MM.1S (cell line): ENCODE data around the gene ALX1.

Source experiments
- DNase-seq: peaks from one replicate; pipeline ENCODE4 v3.0.0-alpha.2; 2015
- H2AFZ ChIP-seq: fragments of 300-600 bp; sonication (generic); 2 replicates; pipeline ENCODE4 v1.6.0; 2016; ENCODE audit warnings: antibody characterized with exemption, low read length
- H3F3A ChIP-seq: fragments of 300-600 bp; sonication (generic); 2 replicates; pipeline ENCODE4 v1.6.1; 2016; ENCODE audit warnings: mild to moderate bottlenecking, antibody characterized with exemption, low read length, moderate library complexity, mixed read lengths; ENCODE audit not compliant: insufficient read depth
- H3K27ac ChIP-seq: fragments of 300-600 bp; sonication (generic); 2 replicates; pipeline ENCODE4 v1.5.1; 2016; ENCODE audit warnings: mild to moderate bottlenecking, low read length
- H3K27me3 ChIP-seq: fragments of 300-600 bp; sonication (generic); replicated peaks from 2 replicates; pipeline ENCODE4 v1.6.0; 2016; ENCODE audit warnings: low read length; ENCODE audit not compliant: insufficient read depth
- H3K36me3 ChIP-seq: fragments of 300-600 bp; sonication (generic); replicated peaks from 2 replicates; pipeline ENCODE4 v1.6.1; 2016; ENCODE audit warnings: mild to moderate bottlenecking, low read length, mixed read lengths; ENCODE audit not compliant: insufficient read depth
- H3K4me1 ChIP-seq: fragments of 300-600 bp; sonication (generic); 2 replicates; pipeline ENCODE4 v1.6.1; 2016; ENCODE audit warnings: low read length, mixed read lengths
- H3K4me2 ChIP-seq: fragments of 300-600 bp; sonication (generic); 2 replicates; pipeline ENCODE4 v1.6.0; 2016; ENCODE audit warnings: low read depth, low read length
- H3K4me3 ChIP-seq: fragments of 300-600 bp; sonication (generic); 2 replicates; pipeline ENCODE4 v1.5.1; 2016; ENCODE audit warnings: low read length, mixed read lengths
- H3K79me2 ChIP-seq: fragments of 300-600 bp; sonication (generic); 2 replicates; pipeline ENCODE4 v1.6.1; 2016; ENCODE audit warnings: mixed run types, low read length, mixed read lengths
- H3K9ac ChIP-seq: fragments of 300-600 bp; sonication (generic); 2 replicates; pipeline ENCODE4 v1.6.1; 2016; ENCODE audit warnings: low read length, mixed read lengths
- H3K9me2 ChIP-seq: fragments of 300-600 bp; sonication (generic); replicated peaks from 2 replicates; pipeline ENCODE4 v1.6.1; 2016; ENCODE audit warnings: mild to moderate bottlenecking, low read length, mixed read lengths; ENCODE audit not compliant: insufficient read depth
- H3K9me3 ChIP-seq: fragments of 300-600 bp; sonication (generic); replicated peaks from 2 replicates; pipeline ENCODE4 v1.6.1; 2016; ENCODE audit warnings: mild to moderate bottlenecking, low read length, mixed read lengths; ENCODE audit not compliant: insufficient read depth
- H4K20me1 ChIP-seq: fragments of 300-600 bp; sonication (generic); 2 replicates; pipeline ENCODE4 v1.6.1; 2016; ENCODE audit warnings: mild to moderate bottlenecking, low read length, moderate library complexity, mixed read lengths; ENCODE audit not compliant: insufficient read depth
- EZH2 ChIP-seq: fragments of 300-600 bp; sonication (generic); optimal IDR thresholded peaks from 2 replicates; pipeline ENCODE3; 2017; ENCODE audit warnings: low read depth, mild to moderate bottlenecking, antibody characterized with exemption, low read length, mixed read lengths
- EZH2phosphoT487 ChIP-seq: fragments of 300-600 bp; sonication (generic); IDR thresholded peaks from 2 replicates; pipeline ENCODE4 v1.6.1; 2018; ENCODE audit warnings: antibody characterized with exemption, low read length
- TF ChIP-seq, protein P1 (sequence below): fragments of 300-600 bp; sonication (generic); IDR thresholded peaks from 2 replicates; pipeline ENCODE4 v1.5.1; 2016; ENCODE audit warnings: antibody characterized with exemption, low read length, mixed read lengths

Gene ALX1

DNA sequence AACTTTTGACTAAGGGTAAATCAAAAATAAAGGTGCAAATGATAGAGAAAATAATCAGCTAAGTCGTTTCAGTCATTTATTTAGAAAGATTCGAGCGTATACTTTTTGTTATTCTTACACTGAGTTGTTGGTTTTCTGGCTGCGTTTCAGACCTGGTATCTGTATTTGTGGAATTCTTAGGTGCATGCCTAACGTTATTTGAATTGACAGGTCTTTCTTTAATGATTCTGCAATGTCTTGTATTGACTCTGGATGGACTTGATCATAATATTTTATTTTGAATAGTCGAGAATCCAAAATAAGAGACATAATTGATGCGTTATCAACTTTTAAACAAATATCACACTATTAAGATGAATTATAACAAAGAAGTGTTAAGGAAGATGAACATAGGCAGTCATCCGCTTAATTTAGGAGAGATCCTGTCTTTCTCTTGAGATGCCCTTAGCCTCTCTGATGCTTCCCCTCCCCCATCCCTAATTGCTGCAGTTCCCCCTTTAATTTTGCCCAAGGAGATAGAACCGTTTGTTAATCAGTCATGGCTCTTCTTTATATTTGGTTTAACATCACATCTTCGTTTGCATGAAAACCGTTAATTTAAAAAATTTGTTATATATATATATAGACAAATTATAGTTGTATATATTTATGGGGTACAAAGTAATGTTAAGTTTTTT, 1.8 kb downstream of the ALX1 start:
- Histone ChIP-seq H3K9me3 (no peaks in the 10 kb centered on the region), H3K4me2 (no peak overlapping the region), H3K36me3 (no peaks in the 10 kb centered on the region), H3K9me2 (no peaks in the 10 kb centered on the region), H3K9ac (no peak overlapping the region), H3F3A (no peaks in the 10 kb centered on the region), H3K79me2 (no peaks in the 10 kb centered on the region), H3K4me3 (no peak overlapping the region), H4K20me1 (no peaks in the 10 kb centered on the region), H3K4me1 (no peaks in the 10 kb centered on the region), H3K27ac (no peak overlapping the region), H2AFZ (no peak overlapping the region), H3K27me3 (no peaks in the 10 kb centered on the region; the same call in 1 of the 2 replicates)
- TF ChIP-seq, protein P1, sequence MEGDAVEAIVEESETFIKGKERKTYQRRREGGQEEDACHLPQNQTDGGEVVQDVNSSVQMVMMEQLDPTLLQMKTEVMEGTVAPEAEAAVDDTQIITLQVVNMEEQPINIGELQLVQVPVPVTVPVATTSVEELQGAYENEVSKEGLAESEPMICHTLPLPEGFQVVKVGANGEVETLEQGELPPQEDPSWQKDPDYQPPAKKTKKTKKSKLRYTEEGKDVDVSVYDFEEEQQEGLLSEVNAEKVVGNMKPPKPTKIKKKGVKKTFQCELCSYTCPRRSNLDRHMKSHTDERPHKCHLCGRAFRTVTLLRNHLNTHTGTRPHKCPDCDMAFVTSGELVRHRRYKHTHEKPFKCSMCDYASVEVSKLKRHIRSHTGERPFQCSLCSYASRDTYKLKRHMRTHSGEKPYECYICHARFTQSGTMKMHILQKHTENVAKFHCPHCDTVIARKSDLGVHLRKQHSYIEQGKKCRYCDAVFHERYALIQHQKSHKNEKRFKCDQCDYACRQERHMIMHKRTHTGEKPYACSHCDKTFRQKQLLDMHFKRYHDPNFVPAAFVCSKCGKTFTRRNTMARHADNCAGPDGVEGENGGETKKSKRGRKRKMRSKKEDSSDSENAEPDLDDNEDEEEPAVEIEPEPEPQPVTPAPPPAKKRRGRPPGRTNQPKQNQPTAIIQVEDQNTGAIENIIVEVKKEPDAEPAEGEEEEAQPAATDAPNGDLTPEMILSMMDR: no peak
- no peak for TF ChIP-seq EZH2phosphoT487
- DNase-seq: no peak

DNA sequence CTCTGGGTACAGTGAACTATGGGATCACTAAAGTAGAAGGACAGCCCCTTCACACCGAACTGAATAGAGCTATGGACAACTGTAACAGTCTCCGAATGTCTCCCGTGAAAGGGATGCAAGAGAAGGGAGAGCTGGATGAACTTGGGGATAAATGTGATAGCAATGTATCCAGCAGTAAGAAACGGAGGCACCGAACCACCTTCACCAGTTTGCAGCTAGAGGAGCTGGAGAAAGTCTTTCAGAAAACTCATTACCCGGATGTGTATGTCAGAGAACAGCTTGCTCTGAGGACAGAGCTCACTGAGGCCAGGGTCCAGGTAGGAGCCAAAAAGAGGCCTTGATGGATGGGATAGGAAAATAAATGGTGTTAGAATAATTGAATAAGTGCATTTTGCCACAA, 3.5 kb downstream of the ALX1 start:
- Histone ChIP-seq H3K9me2 (no peaks in the 10 kb centered on the region), H3K36me3 (no peaks in the 10 kb centered on the region), H2AFZ (no peak overlapping the region), H3K9me3 (no peaks in the 10 kb centered on the region), H3K27ac (no peak overlapping the region), H3K79me2 (no peaks in the 10 kb centered on the region), H3K9ac (no peak overlapping the region), H3K27me3 (no peaks in the 10 kb centered on the region; the same call in 1 of the 2 replicates), H3K4me2 (no peak overlapping the region), H4K20me1 (no peaks in the 10 kb centered on the region), H3K4me1 (no peaks in the 10 kb centered on the region), H3K4me3 (no peak overlapping the region), H3F3A (no peaks in the 10 kb centered on the region)
- no peak for TF ChIP-seq EZH2phosphoT487
- TF ChIP-seq, protein P1: no peak
- TF ChIP-seq EZH2: no peak
- no peak for DNase-seq

DNA sequence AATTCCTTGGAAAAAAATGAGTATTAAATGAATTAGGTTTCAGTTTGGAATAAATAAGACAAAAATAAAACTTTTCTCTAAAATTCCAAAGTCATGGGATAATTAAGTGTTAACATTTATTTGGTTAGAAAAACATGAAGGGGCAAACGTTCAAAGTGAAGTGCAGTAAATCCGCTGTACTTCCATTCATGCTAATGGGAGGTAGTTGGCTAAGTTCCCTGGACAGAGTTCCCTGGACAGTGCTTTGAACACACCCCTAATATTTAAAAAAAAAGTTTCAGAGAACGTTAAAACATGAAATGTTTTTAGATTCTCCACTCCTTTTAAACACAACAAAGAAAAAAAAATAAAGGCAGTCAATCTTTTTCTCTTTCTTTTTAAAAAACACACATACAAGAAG, 16.3 kb downstream of the ALX1 start:
- Histone ChIP-seq H3K9me2 (no peaks in the 10 kb centered on the region), H2AFZ (no peak overlapping the region), H3K27me3 (no peaks in the 10 kb centered on the region), H3K9ac (no peak overlapping the region), H3K4me2 (no peak overlapping the region), H3K27ac (no peak overlapping the region), H3K79me2 (no peaks in the 10 kb centered on the region), H4K20me1 (no peaks in the 10 kb centered on the region), H3K9me3 (no peaks in the 10 kb centered on the region), H3F3A (no peaks in the 10 kb centered on the region), H3K4me1 (peaks cover 6% of the 10 kb centered on the region), H3K4me3 (no peak overlapping the region), H3K36me3 (no peaks in the 10 kb centered on the region)
- TF ChIP-seq, protein P1: no peak
- TF ChIP-seq EZH2phosphoT487: no peak
- no peak for TF ChIP-seq EZH2
- no peak for DNase-seq
